ENCODE data around the gene FGG.

FGG gene

DNA sequence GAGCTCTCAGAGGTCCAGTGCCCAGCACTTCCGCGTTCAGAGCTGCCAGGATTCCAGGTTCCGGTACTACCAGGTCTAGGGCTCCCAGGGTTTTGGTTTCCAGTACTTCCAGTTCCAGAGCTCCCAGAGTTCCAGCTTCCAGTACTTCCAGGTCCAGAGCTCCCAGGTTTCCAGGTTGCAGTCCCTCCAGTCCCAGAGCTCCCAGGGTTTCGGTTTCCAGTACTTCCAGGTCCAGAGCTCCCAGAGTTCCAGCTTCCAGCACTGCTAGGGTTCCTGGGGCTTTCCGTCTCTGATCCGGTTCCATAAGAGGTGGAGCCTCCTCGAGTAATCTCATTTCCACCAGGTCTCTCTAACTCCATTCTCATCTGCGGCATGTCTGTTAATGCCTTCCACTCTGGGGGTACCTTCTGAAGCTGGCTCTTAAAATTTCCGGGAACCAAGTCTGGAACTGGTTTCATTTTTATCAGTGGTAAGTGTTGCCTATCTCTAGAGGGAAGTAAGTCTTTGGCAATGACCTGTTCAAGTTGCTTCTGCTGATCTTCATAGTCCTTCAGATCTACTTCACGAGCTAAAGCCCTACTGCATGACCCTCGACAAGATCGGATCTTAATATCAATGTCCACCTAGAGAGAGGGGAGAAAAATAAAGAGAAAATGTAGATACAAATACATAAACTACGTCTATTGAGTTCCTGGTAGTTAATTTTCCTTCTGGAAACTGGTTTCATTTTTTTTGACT, 26.0 kb downstream of the FGG start:
- DNase-seq (ENCODE audit: low read depth): no peak

DNA sequence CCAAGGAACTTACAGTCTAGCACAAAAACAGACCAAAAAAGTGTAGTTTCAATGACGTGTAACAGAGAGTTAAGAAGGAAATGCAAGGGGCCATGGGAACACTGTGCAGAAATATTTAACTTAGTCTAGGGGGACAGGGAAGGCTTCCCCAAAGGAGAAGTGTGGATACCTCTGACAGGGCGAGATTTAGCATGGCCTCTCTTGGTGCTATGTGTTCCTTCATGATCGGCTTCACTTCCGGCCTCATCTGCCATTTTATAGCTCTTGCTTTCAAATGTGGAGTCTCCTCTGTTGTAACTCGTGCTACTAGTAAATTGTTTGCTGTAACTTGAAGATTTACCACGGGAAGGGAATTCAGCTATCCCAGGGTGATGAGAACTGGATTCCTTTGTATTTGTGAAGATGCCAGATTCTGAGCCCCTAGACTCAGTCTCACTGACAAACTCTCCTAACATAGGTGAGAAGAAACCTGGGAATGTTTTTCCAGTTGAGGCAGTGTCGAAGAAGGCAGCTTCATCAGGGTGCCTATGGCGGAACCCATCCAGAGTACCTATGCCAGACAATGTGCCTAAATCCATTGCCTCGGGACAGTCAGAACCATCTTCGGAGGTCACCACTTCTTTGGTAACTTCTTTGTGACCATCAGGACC, 27.0 kb downstream of the FGG start:
- DNase-seq (ENCODE audit: low read depth): no peak

DNA sequence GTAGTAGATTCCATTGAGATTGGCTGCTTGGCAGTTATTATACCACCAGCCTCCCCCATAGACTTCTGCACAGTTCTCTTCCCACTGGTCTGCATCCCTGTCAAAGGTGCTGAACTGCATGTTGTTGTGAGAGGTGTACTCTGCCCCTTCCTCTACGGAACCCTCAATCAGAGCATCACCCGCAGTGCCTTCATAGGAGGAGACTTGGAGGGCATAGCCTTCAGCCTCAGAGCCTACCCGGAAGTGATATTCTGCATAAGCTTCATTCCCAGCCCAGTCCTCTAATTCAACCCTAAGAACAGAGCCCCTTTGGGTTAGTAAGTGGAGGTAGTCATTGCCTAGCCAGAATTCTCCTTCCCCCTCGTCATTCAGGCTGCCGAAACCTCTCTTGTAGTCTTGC, 28.2 kb downstream of the FGG start:
- no peak for DNase-seq (ENCODE audit: low read depth)

DNA sequence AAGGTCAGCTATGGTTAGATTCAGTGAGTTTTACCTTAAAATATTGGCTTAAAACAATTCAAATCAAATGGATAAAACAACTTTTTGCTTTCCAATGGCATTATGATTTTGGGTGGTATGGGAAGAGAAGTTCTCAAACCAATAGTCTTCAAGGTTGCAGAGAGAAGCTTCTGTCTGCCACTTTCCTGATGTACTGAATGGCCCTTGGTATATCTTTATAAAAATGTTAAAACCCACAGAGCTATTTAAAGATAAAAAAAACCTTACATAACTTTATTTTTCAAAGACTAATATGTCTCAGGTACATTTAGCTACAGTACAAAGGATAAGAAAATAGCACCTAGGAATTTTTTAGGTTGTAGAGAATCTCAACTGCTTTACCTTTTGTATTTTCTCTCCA, 28.8 kb downstream of the FGG start:
- DNase-seq (ENCODE audit: low read depth): no peak

DNA sequence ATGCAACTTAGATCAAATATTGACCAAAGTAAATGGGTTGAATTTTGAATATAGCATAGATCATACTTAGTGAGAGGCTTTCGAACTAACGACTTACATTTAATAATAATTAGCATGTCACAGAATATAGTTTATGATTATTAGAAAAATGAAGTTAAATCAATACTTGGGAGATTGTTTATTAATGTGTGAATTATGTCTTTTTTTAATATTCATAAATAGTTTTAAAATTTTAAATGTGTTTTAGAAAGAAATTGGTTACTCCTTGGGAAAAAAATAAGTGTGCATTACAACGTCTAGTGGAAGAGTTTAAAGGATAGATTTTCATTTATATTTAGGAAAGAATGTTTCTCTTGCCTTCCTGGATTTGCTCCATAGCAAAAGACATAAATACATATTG, 29.2 kb downstream of the FGG start:
- DNase-seq (ENCODE audit: low read depth): no peak

GRCh38 chr4:154582723-154583122, 29.7 kb downstream of the FGG start:
- no peak for DNase-seq (ENCODE audit: low read depth)

GRCh38 chr4:154579927-154580326, 32.5 kb downstream of the FGG start:
- no peak for DNase-seq (ENCODE audit: low read depth)

DNA sequence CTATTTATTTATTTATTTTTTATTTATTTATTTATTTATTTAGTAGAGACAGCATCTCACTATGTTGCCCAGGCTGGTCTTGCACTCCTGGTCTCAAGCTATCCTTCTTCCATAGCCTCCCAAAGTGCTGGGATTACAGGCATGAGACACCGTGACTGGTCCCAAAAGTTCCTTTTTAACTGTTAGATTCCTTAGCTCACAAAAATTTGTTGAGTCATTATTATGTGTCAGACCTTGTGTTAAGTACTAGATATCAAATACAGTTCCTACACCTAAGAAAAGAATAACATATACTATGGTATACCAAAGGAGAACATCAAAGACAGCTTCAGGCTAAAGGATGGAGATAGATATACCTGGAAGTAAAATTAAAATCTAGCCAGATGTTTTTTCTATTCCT, 33.5 kb downstream of the FGG start:
- no peak for DNase-seq (ENCODE audit: low read depth)

DNA sequence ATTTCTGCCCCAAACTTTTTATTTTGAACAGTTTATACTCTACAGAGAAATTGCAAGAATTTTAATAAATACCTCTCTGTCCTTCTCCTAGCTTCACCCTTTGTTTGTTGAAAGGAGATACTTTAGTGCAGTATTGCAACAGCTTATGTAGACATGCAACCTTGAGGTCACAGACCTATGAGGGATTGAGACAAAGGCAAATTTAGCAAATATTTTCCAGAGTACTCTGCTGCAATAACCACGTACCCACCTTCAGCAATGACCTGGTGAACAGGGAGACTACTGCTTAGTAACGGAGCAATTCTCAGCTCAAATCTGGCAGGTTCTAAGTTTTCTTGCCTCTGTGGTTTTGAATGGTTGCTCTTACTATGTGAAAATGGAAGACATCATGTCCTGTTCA, 35.1 kb downstream of the FGG start:
- DNase-seq (ENCODE audit: low read depth): no peak

DNA sequence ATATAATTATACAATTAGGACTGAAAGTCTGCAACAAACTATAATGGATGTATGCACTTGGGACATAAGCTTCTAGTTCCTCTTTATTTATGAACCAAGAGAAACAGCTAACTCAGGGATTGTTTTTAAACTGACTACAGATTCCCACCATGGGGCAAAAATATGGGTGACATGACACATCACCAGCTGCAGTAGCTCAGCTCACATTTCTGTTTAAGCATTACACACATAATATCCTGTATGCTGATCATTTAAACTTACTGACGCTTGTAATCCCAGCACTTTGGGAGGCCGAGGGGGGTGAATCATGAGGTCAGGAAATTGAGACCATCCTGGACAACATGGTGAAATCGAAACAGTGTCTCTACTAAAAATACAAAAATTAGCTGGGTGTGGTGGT, 38.1 kb downstream of the FGG start:
- no peak for DNase-seq (ENCODE audit: low read depth)

DNA sequence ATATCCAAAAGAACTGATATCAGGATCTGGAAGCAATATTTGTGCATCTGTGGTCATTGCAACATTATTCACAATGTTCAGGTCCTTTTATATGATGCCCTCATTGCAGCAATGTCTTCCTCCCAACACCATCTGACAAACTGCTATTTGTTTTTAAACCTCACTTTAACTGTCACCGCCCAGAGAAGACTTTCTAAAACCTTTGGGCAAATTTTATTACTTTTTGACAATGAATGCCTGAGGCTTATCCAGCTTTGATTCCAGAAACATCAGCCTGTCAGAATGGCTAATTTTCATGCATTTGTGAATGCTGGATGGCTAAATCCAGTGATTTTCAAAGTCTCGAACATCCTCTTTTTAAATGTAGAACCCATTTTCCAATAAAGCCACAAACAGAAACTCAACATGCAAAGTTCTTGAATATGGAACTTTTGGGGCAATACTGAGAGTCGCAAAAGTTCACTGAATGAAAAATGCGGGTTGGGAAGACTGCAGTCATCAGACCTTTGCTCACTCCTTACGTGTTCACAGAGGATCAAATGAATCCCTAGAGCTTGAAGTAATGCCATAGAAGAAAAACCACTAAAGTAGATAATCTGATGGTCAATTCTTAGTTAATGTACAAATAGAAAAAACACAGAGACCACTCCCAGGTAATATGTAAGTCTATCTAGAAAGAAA, 39.1 kb downstream of the FGG start:
- no peak for DNase-seq (ENCODE audit: low read depth)

- DNase-seq (ENCODE audit: low read depth): no peak
Observed at GRCh38 chr4:154569584-154569983, 42.9 kb downstream of the FGG start.

GRCh38 chr4:154569028-154569427, 43.4 kb downstream of the FGG start:
- no peak for DNase-seq (ENCODE audit: low read depth)

DNA sequence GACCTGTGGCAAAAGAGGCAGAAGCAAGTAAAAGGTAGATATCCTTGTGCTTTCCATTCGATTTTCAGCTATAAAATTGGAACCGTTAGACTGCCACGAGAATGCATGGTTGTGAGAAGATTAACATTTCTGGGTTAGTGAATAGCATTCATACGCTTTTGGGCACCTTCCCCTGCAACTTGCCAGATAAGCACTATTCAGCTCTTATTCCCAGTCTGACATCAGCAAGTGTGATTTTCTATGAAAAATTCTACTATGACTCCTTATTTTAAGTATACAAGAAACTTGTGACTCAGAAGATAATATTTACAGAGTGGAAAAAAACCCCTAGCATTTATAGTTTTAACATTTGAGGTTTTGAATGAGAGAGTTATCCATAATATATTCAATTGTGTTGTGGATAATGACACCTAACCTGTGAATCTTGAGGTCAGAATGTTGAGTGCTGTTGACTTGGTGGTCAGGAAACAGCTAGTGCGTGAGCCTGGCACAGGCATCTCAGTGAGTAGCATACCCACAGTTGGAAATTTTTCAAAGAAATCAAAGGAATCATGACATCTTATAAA, 45.7 kb downstream of the FGG start:
- DNase-seq (ENCODE audit: low read depth): no peak

DNA sequence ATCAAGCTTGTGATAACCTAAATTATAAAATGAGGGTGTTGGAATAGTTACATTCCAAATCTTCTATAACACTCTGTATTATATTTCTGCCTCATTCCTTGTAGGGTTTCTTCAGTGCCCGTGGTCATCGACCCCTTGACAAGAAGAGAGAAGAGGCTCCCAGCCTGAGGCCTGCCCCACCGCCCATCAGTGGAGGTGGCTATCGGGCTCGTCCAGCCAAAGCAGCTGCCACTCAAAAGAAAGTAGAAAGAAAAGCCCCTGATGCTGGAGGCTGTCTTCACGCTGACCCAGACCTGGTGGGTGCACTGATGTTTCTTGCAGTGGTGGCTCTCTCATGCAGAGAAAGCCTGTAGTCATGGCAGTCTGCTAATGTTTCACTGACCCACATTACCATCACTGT, 46.8 kb downstream of the FGG start:
- DNase-seq (ENCODE audit: low read depth): no peak

- DNase-seq (ENCODE audit: low read depth): no peak
Observed at GRCh38 chr4:154564311-154564710, 48.1 kb downstream of the FGG start.

DNA sequence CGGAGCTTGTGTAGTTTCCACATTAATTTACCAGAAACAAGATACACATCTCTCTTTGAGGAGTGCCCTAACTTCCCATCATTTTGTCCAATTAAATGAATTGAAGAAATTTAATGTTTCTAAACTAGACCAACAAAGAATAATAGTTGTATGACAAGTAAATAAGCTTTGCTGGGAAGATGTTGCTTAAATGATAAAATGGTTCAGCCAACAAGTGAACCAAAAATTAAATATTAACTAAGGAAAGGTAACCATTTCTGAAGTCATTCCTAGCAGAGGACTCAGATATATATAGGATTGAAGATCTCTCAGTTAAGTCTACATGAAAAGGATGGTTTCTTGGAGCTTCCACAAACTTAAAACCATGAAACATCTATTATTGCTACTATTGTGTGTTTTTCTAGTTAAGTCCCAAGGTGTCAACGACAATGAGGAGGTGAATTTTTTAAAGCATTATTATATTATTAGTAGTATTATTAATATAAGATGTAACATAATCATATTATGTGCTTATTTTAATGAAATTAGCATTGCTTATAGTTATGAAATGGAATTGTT, 49.7 kb downstream of the FGG start, which contains the start of gene FGB:
TSS of gene FGB (plus strand) at position 315 of the 558 bp plus-strand sequence. CDS start at position 323, 8 bp downstream.
- no peak for DNase-seq (ENCODE audit: low read depth)

DNA sequence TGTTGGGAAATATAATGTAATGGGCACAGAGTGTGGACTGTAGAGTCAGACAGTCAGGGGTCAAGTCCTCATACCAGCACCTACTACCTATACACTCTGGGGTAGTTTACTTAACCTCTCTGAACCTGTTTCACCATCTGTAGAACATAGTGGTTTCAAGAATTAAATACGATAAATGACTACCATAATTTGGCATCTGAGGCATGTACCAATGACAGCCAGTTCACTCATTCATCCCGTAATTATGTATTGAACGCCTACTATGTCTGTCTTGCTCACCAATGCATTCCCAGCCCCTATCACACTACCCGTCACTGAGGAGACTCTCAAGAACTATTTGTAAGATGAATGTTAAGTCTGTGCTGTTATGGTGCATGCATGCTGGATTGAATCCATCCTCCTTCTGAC, 51.6 kb downstream of the FGG start:
- no peak for DNase-seq (ENCODE audit: low read depth)

DNA sequence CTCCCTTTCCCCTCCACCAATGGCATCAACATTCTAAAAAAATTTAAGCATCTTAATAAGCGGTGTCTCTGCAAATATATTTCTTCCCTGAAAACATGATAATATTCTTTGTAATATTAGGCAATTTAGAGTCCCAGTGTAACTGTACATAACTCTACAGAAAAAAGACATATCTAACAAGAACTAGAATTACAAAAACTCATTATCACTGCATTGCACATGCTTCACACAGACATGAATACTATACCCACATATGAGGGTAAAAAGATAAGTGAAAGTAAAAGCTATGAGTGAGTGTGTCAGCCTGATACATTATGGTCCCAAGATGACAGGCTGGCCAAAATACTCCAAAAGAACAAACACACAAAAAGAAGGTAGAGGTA, 52.0 kb downstream of the FGG start:
- no peak for DNase-seq (ENCODE audit: low read depth)

DNA sequence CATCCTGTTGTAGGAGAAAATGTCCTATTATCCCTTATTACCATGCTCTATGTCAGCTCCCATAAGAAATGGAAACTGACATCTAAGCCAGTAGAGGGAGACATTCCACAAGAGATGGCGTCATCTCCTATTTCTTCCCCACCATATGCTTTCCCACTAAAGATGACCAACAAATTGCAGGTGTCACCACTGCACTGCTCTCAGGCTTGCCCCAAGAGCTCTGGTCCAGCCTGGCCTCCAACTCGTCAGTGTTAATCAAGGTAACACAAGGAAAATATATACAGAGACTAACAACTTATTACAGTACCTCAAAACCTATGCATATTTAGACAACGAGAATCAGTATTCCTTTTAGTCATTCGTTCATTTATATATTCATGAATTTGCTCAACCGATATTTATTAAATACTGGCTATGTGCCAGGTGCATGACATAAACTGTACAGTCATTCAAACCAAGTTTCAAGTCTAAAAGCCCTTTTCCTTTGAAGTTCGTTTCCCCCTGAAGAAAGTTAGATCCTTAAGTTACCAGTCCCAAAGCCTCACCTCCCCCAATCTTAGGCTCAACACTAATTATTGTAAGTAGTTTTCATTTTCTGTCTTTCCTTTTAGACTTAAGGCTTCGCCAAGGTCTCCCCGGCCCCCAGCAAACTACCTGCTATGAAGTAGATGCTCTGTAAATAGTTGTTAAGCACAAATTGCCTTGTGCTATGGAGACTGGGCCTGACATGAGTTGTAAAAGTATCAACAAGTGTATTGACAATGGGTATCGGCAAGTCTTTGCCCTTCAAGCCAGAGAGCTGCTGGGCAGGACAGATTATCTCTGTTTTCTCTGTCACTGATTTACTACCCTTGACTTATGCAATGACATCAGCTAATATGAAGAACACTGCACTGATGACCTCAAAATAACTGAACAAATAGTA, 52.7 kb downstream of the FGG start:
- no peak for DNase-seq (ENCODE audit: low read depth)

- DNase-seq (ENCODE audit: low read depth): no peak
Observed at GRCh38 chr4:154559141-154559493, 53.3 kb downstream of the FGG start.
